NCI-H460 (cell line): ENCODE results near the gene ATG4C. TPM values are rescaled to one million over a fixed set of nuclear protein-coding genes. Genes with fewer than 3 reads are reported as not detected.

ENCODE experiments used
- DNase-seq: peaks from one replicate; pipeline ENCODE4 v3.0.0-alpha.2; 2016; ENCODE audit warnings: low read depth; ENCODE audit errors: extremely low read depth
- total RNA-seq: library from RNA; depleted of rRNA; stranded (reverse); fragments of >200 nt; shearing (Covaris generic); gene quantifications from 2 replicates; pipeline ENCODE4 v1.2.3, GENCODE V29; 2014

ATG4C gene
- total RNA-seq, 1 experiment from 2014 or later: 13.9 TPM

DNA sequence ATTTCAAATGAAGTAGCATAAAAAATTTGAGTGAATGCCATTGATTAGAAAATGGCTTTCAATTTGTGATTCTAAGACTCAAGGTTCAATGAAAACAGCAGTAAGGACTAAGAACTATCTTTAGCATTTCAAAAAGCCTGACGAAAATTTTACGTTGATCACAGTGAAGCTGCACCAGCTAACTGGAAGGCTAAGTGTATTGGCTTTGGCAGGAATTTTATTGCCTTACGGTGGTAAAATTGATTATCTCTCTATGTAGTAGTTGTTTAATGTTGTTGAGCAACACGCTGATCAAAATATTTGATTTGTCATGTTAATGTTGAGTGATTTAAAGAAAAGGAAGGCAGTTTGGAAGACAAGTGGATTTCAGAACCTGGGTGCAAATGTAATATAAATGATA, 49.6 kb downstream of the ATG4C start:
- no peak for DNase-seq

- no peak for DNase-seq
Measured at GRCh38 chr1:62834400-62834961, 50.5 kb downstream of the ATG4C start.

GRCh38 chr1:62836856-62837540, 53.1 kb downstream of the ATG4C start:
- no peak for DNase-seq

GRCh38 chr1:62840555-62840954, 56.6 kb downstream of the ATG4C start:
- DNase-seq: no peak

DNA sequence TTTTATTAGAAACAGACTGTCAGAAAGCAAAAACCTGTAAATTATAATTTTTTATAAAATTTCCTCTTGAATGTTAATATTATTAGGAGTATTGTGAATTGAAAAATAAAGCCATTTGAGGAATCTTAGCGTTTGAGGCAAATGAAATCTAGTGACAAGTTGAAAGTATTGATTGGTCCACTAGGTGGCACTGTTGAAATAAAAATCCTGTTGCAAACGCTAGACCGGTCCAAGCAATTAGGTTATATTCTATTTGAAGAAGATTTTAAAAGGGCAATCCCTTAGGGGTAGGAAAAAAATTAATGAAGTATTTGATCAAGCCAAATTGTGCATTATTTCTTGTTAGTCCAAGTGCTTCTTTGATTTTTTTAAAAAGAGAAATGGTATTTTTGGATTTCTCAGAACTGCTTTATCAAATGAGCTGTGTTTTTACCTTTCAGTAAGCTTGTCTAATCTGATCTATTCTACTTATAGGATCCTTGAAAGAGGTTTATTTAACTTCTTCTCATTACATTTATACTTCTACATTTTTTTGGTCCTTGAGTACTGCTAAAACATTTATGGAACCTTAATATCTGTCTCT, 57.7 kb downstream of the ATG4C start:
- peak; percentile 71 for DNase-seq

- DNase-seq: no peak
Measured at GRCh38 chr1:62844030-62844429, 60.1 kb downstream of the ATG4C start.

DNA sequence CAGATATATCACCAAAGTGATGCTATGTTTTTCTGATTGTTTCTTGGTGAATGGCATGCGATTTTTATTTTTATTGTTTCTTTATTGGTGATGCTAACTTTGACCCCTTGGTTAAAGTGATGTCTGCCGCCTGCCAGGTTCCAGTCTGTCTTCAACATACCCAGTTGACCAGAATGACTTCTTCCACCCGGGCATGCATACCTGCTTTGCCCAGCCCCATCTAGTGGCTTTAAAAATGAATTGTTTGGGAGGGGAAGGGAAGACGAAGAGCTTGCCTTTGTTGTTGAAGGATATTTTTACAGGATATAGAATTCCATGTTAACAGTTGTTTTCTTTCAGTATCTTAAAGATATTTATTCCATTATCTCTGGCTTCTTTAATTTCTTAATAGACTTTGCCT, 65.1 kb downstream of the ATG4C start:
- DNase-seq: peak; percentile 5

DNA sequence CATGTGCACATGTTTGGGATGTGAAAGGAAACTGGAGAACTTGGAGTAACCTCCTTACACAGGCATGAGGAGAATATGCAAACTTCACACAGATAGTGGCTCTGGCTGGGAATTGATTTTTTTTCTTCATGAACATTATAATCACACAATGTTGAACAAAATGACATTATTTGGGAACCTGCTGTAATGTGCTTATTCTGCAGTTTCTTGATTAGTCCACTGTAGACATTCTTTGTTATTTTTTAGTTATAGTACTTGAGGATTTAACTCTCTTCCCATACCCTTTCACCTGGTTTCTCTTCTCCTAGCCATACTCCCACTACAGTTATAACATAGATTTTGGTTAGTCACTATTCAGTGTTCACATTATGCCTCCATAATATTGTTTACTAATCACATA, 68.3 kb downstream of the ATG4C start:
- DNase-seq: no peak

- DNase-seq: no peak
Measured at GRCh38 chr1:62856960-62857359, 73.0 kb downstream of the ATG4C start.

- DNase-seq: no peak
Measured at GRCh38 chr1:62869217-62869754, 85.4 kb downstream of the ATG4C start.

DNA sequence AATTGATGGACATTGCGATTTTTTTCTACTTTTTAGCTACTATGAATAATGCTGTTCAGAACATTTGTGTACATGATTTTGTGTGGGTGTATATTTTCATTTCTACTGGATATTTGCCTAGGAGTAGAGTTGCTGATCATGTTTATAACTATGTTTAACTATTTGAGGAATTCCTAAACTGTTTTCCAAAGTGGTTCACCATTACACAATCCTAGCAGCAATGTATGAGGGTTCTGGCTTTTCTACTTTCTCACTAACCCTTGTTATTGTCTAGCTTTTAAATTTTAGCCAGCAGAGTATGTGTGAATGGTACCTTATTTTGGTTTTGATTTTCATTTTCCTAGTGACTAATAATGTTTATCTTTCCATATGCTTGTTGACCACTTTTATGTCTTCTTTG, 86.2 kb downstream of the ATG4C start:
- DNase-seq: no peak

DNA sequence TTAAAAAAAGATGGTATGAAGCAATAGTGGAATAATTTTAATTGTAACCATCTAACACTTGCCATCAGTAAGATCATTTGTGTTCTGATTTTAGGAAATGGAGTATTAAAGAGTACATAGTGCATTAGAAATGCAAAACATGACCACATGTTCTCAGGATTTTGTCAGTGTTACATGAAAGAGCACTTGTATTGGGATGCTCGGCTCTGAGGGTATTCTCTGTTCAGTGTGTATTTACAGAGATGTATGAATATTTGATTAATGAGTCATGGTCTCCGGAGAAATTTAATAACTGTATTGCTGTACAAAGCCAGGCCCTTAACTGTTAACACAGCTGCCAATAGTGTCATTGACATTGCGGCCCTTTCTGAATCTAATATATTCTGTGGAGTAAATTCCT, 91.7 kb downstream of the ATG4C start:
- no peak for DNase-seq

DNA sequence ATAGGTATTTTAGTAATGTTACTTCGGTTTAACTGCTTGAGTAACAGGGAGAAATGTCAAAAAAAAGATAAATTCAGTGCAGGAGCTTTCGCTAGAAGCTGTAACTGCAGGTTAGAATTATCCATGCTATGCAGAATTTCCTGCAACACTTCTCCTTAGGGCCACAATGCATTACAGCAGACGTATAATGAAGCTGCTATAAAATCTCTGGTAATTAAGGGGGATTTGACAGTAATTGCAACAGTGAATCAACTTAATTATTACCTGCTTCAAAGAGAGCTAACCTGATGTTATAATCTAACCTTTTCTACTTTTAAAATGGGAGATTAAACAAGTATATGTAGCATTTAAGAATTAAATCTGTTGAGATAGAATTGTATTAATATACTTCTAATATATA, 92.6 kb downstream of the ATG4C start:
- no peak for DNase-seq

DNA sequence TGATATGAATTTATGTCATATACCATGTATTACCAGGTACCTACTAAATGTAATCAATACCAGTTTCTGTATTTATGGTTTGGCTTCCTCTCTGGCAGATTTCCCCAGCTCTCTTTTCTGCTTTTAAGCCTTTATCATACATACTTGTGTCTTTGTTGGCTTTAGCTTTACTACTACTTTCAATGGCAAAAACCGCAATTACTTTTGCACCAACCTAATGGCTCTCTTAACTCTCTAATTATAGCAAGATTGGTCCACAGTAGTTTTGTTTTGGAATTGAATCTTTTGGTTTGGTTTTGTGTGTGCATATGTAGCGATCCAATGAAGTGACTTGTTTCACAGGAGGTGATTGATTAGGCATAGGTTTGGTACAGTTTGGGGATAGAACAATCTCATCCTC, 93.6 kb downstream of the ATG4C start:
- DNase-seq: no peak

- DNase-seq: no peak
Measured at GRCh38 chr1:62879962-62880361, 96.0 kb downstream of the ATG4C start.

DNA sequence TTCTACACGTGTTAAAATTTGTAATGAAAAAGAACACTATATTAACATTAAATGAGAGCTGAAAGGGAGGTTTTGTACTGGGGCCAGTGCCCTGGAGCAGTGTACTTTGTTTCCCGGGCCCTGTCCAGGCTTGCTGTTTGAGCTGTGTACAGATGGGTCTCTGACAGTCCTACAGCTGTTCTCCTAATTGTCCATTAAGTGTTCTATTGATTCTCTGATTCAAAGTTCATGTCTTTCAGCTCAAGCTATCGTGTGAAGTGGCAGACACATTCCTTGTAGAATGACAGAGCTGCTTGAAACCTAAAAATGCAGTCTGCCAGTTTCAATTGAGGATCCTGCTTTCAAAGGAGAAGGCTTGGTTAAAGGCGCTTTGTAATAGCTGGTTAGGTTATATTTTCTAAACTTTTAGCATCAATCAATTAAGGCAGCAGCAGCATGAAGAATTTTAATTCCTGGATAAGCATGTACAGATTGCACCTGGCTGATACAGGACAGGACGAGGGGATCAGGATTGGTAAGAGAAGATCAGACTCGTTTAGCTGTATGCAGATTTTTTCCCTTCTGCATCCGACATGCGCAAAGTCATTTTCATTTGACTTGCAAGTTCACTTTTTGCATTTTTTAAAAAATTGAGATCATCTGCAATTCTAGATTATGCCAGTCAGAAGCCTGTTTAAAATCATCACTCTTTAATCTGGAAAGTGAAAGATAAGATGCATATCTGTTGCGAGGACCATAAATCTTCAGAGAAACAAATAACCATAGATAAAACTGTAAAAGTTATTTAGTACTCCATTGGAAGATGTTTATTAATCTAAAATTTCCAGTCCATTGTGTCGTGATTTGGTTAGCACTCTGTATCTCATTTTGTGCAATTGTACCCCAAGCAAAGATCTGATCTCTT, 98.5 kb downstream of the ATG4C start:
- DNase-seq: no peak

- no peak for DNase-seq
Measured at GRCh38 chr1:62884156-62884740, 100.3 kb downstream of the ATG4C start.

GRCh38 chr1:62887799-62888507, 104.0 kb downstream of the ATG4C start:
- DNase-seq: no peak

DNA sequence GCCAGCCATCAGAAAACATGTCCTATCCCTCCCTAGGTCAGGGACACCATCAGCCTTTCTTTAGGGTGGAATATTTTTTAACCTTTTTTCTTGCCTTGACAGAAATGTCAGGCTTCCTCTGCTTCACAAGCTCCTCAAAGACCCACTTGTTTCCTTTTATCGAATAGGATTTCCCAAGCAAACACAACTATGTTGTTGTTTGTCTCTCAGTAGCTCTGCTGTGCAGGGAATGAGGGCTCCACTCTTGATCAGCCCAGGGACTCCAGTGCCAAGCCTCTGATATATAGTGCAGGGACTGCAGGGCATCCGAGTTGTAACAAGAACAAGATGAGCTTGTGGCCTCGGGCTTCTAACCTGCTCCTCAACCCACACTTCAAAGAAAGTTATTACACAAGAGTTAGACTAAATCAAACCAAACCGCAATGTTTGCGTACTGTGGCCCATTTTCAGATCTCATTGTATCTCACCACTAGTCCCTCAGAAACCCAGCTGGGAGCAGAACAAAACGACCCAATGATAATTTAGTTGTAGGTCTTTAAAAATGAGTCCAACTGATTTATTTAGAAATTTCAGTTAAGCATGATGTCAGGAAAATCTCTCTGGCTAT, 108.1 kb downstream of the ATG4C start:
- DNase-seq: no peak

DNA sequence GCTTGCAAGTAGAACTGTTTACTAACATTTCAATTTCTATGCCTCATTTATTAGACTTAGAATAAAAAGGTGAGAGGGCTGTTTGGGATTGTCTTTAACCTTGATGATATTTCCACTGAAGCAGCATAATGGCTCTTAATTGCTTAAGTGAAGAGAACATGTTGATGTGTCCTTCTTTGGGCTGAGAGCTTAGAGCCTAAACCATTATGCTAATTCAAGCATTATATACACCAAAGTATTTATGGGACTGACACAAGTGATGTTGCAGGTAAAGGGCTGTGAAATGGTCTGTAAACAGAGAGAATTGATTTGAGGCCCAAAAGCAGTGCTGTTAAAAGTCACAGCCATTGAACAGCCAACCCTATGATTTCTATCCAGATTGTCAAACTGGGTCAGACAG, 113.9 kb downstream of the ATG4C start:
- no peak for DNase-seq
